Occipital lobe (tissue), 2 donors: ENCODE results near the gene PTPN13. TPM values are rescaled to one million over a fixed set of nuclear protein-coding genes. Genes with fewer than 3 reads are reported as not detected.

Experiments
- DNase-seq: peaks from one replicate; lab custom pipeline; 2025; lab: John Stamatoyannopoulos, UW
- total RNA-seq: library from RNA; depleted of rRNA; stranded (reverse); fragments of >200 nt; gene quantifications from one replicate; pipeline ENCODE4 v1.2.3, GENCODE V29; 2014

Gene PTPN13, protein sequence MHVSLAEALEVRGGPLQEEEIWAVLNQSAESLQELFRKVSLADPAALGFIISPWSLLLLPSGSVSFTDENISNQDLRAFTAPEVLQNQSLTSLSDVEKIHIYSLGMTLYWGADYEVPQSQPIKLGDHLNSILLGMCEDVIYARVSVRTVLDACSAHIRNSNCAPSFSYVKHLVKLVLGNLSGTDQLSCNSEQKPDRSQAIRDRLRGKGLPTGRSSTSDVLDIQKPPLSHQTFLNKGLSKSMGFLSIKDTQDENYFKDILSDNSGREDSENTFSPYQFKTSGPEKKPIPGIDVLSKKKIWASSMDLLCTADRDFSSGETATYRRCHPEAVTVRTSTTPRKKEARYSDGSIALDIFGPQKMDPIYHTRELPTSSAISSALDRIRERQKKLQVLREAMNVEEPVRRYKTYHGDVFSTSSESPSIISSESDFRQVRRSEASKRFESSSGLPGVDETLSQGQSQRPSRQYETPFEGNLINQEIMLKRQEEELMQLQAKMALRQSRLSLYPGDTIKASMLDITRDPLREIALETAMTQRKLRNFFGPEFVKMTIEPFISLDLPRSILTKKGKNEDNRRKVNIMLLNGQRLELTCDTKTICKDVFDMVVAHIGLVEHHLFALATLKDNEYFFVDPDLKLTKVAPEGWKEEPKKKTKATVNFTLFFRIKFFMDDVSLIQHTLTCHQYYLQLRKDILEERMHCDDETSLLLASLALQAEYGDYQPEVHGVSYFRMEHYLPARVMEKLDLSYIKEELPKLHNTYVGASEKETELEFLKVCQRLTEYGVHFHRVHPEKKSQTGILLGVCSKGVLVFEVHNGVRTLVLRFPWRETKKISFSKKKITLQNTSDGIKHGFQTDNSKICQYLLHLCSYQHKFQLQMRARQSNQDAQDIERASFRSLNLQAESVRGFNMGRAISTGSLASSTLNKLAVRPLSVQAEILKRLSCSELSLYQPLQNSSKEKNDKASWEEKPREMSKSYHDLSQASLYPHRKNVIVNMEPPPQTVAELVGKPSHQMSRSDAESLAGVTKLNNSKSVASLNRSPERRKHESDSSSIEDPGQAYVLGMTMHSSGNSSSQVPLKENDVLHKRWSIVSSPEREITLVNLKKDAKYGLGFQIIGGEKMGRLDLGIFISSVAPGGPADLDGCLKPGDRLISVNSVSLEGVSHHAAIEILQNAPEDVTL (N-terminal part only)
- total RNA-seq = 136 TPM

- DNase-seq = peak; percentile 98
Observed at GRCh38 chr4:86593688-86594558, at the start of gene PTPN13. Gene PTPN13 (plus strand): TSS chr4:86594315. CDS start chr4:86635257, 40,942 bp downstream.

- DNase-seq = no peak
Observed at GRCh38 chr4:86547140-86547539, 47.0 kb upstream of the PTPN13 start.

- DNase-seq = no peak
Observed at GRCh38 chr4:86549163-86549788, 44.8 kb upstream of the PTPN13 start.

GRCh38 chr4:86551387-86551786, 42.7 kb upstream of the PTPN13 start:
- DNase-seq = no peak

DNA sequence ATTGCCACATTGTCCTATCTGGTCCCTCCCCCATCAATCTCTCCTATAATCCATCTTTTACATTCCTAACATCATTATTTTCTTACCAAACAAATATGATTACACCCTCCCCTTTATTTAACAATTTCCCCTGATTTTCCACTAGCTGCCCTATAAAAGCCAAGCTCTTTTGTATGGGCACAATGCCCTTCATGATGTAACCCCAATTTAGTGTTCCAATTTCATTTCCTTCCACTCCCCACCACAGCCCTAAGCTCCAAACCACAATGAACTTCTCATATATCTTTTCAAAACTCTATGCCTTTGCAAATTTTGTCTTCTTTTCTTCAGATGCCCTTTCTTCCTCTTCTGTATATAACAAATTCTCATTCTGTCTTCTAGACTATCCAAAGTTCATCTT, 39.5 kb upstream of the PTPN13 start:
- DNase-seq = no peak

- no peak for DNase-seq
Observed at GRCh38 chr4:86556791-86557415, 37.2 kb upstream of the PTPN13 start.

GRCh38 chr4:86557526-86557925, 36.6 kb upstream of the PTPN13 start:
- no peak for DNase-seq

DNA sequence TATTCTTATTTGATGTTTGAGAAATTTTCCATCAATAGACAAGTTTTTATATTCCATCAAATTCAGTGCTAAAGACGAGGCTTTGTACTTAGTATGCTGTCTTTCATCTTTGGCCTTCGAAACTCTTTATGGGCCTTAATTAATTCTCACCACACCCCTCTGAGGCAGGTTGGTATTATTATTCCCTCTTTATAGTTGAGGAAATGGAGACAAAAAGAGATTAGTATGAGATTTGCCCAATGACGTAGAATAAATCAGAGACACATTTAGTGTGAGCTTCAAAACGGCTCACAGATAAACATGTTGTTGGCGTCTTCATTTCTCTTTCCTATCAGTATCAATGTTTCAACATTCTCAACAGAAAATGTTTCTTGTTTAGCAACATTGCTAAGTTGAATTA, 35.9 kb upstream of the PTPN13 start:
- DNase-seq = no peak

- DNase-seq = no peak
Observed at GRCh38 chr4:86558797-86559196, 35.3 kb upstream of the PTPN13 start.

GRCh38 chr4:86560447-86560846, 33.7 kb upstream of the PTPN13 start:
- DNase-seq = no peak

GRCh38 chr4:86561256-86561655, 32.9 kb upstream of the PTPN13 start:
- DNase-seq = no peak

DNA sequence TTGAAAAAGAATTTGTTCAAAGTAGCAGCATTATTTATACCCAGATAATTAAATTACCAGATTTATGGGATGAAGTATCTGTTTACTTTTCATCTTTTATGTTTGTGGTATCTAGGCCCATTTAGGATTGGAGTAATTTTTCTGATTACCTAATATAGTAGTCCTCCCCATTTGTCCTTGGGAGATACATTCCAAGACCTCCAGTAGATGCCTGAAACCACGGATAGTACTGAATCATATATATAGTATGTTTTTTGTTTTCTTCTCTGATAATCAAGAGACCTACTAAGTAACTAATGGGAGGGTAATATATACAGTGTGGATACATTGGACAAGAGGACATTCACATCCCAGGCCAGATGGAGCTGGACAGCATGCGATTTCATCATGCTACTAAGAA, 30.7 kb upstream of the PTPN13 start:
- DNase-seq = no peak

DNA sequence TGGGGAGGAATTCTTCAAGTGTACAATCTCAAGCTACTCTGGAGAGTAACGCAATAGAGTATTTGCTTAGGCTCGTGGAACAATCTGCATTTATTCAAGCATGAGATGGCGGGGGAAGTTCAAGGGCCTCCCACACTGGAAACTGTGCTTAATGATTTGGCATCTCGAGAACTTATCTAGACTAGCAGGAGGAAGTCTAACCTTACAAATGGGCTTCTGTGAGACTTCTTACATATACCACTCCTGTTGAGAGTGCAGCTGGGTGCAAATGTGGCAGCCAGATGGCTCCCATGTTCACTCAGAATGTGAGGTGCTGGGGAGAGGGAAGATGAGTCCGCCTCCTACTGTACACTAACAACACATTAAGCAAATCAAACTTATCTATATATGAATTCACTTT, 29.3 kb upstream of the PTPN13 start:
- DNase-seq = no peak

DNA sequence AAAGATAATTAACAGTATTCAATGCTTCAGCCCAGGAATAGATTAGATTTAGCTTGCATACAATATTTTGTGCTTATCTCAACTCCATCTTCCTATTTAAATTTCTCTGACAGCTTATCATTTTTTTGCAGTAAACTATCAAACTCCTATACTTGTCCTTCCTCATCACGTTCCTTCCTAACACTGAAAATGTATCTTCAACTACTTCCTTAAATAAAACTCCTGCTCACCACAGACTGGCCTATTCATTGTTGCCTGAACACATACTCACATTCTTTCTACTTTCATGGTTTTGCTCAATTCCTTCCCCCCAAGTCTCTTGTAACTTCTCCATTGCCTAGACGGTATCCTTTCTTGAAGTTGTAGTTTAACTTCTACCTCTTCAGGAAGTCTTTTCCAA, 28.5 kb upstream of the PTPN13 start:
- DNase-seq = no peak

GRCh38 chr4:86569103-86569870, 24.8 kb upstream of the PTPN13 start:
- no peak for DNase-seq

DNA sequence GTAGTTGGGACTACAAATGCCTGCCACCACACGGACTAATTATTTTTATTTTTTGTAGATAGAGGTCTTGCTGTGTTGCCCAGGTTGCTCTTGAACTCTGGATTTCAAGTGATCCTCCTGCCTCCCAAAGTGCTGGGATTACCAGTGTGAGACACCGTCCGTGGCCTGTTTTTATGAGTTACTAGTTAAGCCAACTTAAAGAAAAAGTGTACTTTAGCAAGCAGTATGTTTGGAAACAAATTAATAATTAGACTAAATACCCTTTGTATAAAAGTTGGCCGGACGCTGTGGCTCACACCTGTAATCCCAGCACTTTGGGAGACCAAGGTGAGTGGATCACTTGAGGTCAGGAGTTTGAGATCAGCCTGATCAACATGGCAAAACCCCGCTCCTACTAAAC, 14.2 kb upstream of the PTPN13 start:
- no peak for DNase-seq

- DNase-seq = no peak
Observed at GRCh38 chr4:86582410-86582809, 11.7 kb upstream of the PTPN13 start.

GRCh38 chr4:86586160-86586572, 7.9 kb upstream of the PTPN13 start:
- no peak for DNase-seq
